Anterior cingulate cortex (tissue), 58 donors: ENCODE data around the gene GPR156.
A peak's percentile ranks its signal among the peaks of the same experiment; 100 is the strongest.
"Not testable (repeated sequence)": the region's sequence is repeated elsewhere in the genome, so short reads cannot be mapped to it uniquely, and the experiment has no call there.

ENCODE experiments used
- DNase-seq, 58 donors: peaks; one replicate each; lab custom pipeline; 2025; lab: John Stamatoyannopoulos, UW

GPR156 gene

DNA sequence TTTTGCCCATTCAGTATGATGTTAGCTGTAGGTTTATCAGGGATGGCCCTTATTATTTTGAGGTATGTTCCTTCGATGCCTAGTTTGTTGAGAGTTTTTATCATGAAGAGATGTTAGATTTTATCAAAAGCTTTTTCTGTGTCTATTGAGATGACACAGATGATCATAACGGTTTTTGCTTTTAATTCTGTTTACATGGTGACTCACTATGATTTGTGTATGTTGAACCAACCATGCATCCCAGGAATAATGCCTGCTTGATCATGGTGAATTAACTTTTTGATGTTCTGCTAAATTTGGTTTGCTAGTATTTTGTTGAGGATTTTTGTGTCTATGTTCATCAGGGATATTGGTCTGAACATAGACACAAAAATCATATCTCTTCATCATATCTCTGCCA, 8.3 kb downstream of the GPR156 start:
- DNase-seq = no peak

DNA sequence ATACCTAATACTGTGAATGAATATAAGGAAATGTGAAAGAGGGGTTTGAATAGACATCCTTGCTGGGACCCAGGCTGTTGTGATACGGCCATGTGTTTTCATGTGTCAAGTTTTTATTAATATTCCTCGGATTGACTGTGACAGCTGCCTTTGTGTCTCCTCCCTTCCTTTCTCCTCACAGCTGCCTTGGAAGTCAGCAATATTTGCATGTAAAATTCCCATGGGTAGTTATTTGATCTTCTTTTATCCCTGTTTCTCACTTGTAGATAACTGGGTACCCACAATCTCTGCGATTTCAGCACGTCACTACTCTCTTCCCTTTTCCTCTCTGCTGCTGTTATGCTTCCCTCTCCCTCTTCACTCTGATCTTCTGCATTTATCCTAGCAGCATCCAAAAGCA, 9.4 kb downstream of the GPR156 start:
- DNase-seq = no peak

GRCh38 chr3:120274739-120275167, 10.3 kb downstream of the GPR156 start:
- DNase-seq = peak in 3 of 58 donors; percentile 3 to 31 (median 27)

DNA sequence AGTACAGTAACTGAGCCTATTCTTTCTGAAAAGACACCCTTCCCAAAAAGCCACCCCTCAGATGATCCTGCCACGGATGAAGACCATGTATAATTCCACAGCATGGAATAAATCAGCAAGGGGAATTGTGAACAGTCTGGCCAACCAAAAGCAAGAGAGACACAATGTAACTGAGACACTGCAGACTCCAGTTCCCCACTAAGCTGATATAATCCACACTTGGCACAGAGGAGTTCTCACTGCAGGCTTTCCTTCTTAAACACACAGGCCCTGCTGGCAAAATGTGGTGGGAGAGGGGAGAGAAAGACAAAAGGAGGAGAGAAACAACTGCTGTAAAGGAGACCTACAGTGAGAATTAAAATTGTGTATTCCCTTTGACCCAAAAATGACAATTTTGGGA, 12.7 kb downstream of the GPR156 start:
- no peak for DNase-seq

DNA sequence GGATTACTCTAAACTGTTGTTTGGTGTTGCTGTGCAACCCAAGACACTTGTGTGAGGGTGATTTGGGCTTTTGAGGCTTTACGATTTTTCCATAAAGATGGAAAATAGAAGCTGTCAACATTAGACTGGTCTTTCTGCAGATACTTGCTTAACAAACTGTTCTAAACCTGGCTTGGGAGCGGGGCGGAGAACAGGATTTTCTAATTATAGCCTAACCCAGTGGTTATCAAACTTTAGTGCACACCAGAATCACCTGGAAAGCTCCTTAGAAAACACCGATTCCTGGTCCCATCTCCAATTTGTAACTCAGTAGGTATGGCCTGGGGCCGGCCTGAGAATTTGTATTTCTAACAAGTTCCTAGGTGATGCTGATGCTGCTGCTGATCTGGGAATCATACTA, 19.0 kb downstream of the GPR156 start:
- no peak for DNase-seq

DNA sequence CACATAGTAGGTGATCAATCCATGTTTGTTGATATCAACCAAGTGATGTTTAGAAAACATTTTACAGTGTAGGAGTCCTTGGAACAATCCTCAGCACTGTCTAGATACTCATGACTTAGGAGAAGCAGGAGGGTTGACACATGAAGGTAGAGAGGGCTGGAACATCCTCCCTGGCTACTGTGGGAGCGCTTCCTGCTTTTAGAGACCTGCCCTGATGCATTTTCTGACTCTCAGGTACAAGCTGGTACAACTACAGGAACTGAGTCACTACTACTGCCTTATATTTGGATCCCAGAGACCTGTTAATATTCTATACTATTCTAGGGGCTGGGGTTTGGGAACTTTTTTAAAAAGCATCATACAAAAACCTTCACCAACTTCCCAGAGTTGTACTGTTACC, 20.1 kb downstream of the GPR156 start:
- DNase-seq = no peak

DNA sequence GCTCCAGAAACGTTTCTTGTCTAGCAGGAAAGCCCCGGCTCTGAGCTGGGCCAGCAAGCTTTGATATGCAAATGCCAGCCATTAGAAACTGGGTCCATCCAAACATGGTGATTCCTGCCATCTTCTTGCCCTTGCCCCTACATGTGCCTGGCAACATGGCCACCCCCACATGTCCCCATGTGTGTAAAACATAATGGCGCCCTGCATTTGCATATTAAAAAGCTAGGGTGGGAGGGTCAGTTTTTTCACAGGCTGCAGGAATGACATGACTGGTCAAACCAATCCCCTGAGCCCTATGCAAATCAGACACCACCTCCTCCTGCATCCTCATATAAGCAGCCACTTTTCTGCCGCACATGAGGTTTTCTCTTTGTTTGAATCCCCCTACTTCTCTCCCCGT, 21.2 kb downstream of the GPR156 start:
- no peak for DNase-seq

- DNase-seq = no peak
These were observed 27.0 kb downstream of the GPR156 start for GRCh38 chr3:120258009-120258408.

DNA sequence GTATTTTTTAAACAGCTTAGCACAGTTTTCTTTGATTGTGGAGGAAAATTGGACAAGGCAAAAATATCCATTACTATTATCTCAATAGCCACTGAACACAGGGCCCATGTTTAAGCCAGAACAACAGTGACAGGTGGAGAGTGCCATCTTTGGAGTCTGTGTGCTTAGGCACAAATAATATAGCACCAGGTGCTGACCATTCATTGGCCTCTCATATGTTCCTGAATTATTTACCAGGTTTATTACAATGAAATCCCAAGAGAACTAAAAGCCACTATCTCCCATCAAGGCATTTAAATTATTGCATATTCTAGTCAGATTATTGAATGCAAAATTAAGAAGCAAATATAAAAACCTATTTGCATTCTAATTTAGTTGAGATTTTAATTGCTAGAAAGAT, 39.6 kb downstream of the GPR156 start:
- DNase-seq = no peak

- no peak for DNase-seq
These were observed 40.2 kb downstream of the GPR156 start for GRCh38 chr3:120244834-120245225.

- DNase-seq = no peak
These were observed 45.4 kb downstream of the GPR156 start for GRCh38 chr3:120239644-120240043.

GRCh38 chr3:120227710-120228347, 57.2 kb downstream of the GPR156 start:
- no peak for DNase-seq

GRCh38 chr3:120224237-120224636, 60.8 kb downstream of the GPR156 start:
- DNase-seq = no peak

- no peak for DNase-seq
These were observed 66.0 kb downstream of the GPR156 start for GRCh38 chr3:120218981-120219380.

GRCh38 chr3:120216633-120217032, 68.4 kb downstream of the GPR156 start:
- not testable (repeated sequence) for DNase-seq

GRCh38 chr3:120214176-120214575, 70.8 kb downstream of the GPR156 start:
- no peak for DNase-seq

- DNase-seq = no peak
These were observed 72.5 kb downstream of the GPR156 start for GRCh38 chr3:120212505-120212904.

DNA sequence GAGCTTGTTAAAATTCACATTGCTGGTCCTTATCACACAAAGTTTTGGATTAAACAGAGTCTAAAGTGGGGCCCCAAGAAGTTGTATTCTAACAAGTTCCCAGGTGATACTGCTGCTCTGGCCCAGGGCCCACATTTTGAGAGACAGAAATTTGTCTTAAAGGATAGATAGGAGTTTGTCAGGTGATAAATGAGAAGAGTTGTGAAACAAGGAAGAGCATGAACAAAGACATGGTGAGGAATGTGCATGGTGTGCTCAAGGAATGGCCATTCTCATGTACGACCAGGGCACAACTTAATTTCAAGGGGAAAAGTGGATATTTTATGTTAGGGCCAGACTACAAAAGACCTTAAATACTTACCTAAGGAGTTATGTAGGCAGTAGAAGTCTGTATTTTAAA, 75.6 kb downstream of the GPR156 start:
- no peak for DNase-seq

GRCh38 chr3:120204338-120204737, 80.7 kb downstream of the GPR156 start:
- DNase-seq = no peak

DNA sequence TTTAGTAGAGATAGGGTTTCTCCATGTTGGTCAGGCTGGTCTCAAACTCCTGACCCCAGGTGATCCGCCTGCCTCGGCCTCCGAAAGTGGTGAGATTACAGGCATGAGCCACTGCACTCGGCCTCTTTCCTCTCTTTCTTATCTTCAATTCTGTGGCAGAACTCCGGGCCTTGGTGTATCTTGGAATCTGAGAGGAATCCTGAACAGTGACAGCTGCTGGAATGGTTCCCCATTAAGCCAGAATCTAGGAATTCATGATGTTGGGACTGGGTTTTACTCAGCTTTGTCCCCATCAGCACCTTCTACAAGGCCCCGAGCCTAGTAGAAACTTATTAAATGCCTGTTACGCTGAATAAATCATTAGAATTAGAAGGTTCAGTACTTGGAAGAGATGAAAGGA, 81.4 kb downstream of the GPR156 start:
- DNase-seq = no peak

DNA sequence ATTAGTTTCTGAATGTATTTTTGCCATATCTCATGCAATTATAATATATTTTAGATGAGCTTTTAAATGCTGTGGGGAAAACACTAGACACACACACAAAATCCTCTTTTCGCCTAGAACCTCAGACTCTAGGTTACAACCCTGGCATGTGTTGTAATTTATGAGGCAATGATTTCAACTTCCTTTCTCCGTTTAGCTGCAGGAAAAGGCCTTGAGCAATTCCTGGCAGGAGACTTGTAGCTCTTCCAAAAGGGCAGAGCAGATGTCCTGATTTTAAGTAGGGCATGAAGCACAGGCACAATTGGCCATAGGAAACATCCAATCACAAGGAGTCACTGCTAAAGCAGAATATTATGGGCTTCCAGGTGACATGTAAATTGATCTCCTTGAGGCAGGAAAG, 82.0 kb downstream of the GPR156 start:
- peak in 4 of 58 donors; percentile 21 to 50 (median 28) for DNase-seq

DNA sequence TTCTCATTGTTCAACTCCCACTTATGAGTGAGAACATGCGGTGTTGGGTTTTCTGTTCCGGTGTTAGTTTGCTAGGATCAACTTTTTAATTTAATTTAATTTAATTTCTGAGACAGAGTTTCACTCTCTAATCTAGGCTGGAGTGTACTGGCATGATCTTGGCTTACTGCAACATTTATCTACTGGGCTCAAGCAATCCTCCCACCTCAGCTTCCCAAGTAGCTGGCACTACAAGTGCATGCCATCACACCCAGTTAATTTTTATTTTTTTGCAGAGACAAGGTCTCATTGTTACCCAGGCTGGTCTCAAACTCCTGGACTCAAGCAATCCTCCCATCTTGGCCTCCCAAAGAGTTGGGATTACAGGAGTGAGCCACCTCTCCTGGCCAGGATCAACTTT, 82.7 kb downstream of the GPR156 start:
- DNase-seq = no peak
